Astrocyte of the spinal cord (primary cell): ENCODE results near the gene PTGDS.

Experiments
- DNase-seq: peaks from one replicate; pipeline ENCODE4 v3.0.0; 2011; ENCODE audit warnings: low read depth, low spot score
- H3K4me3 ChIP-seq: 2 replicates; pipeline ENCODE4 v1.5.1; 2011; ENCODE audit warnings: low read depth, mild to moderate bottlenecking, low read length, moderate library complexity
- CTCF ChIP-seq: IDR thresholded peaks from 2 replicates; pipeline ENCODE4 v1.5.1; 2012; ENCODE audit warnings: low read depth, mild to moderate bottlenecking, low read length, inconsistent platforms
- in situ Hi-C: cut with HindIII; loops from 2 replicates; pipeline ENCODE4 v1.10.0; 2017; ENCODE audit warnings: low sequenced_read_pairs

The PTGDS gene

GRCh38 chr9:136944519-136945332, 32.6 kb upstream of the PTGDS start, which contains the start of the genes C8G and FBXW5:
Gene C8G, plus strand, starts transcription at chr9:136945243. Its CDS starts 78 bp downstream, at chr9:136945321.
Gene FBXW5, minus strand, starts transcription at chr9:136944738. Its CDS starts 655 bp downstream, at chr9:136944083.
- in situ Hi-C loops: loop anchor here (25.0 kb wide), 1 partner anchor 93 kb away; the partner anchor contains the start of genes ABCA2, FUT7 and NPDC1
- DNase-seq: peak; percentile 92
- peak within 1 kb of the TSS; percentile 75 for H3K4me3 ChIP-seq
- peak; percentile 93 for TF ChIP-seq CTCF

GRCh38 chr9:136945333-136946227, 31.7 kb upstream of the PTGDS start:
- no peak for TF ChIP-seq CTCF
- H3K4me3 ChIP-seq: no peak overlapping the region
- in situ Hi-C loops: loop anchor here (25.0 kb wide), 1 partner anchor 92 kb away; the partner anchor contains the start of genes ABCA2, FUT7 and NPDC1
- DNase-seq: no peak

GRCh38 chr9:136946228-136947027, 30.9 kb upstream of the PTGDS start:
- TF ChIP-seq CTCF: no peak
- DNase-seq: no peak
- no peak overlapping the region for H3K4me3 ChIP-seq
- in situ Hi-C loops: loop anchor here (25.0 kb wide), 1 partner anchor 91 kb away; the partner anchor contains the start of genes ABCA2, FUT7 and NPDC1

- DNase-seq: no peak
- in situ Hi-C loops: loop anchor here (25.0 kb wide), 1 partner anchor 90 kb away; the partner anchor contains the start of genes ABCA2, FUT7 and NPDC1
- no peak for TF ChIP-seq CTCF
- H3K4me3 ChIP-seq: no peak overlapping the region
These were observed 30.0 kb upstream of the PTGDS start for GRCh38 chr9:136947028-136947891.

- in situ Hi-C loops: loop anchor here (25.0 kb wide), 1 partner anchor 89 kb away; the partner anchor contains the start of genes ABCA2, FUT7 and NPDC1
- TF ChIP-seq CTCF: peak; percentile 61
- H3K4me3 ChIP-seq: no peak overlapping the region
- DNase-seq: peak; percentile 10
These were observed 29.3 kb upstream of the PTGDS start for GRCh38 chr9:136947955-136948510.
